ENCODE measurements around the gene EVX2.

Gene EVX2

DNA sequence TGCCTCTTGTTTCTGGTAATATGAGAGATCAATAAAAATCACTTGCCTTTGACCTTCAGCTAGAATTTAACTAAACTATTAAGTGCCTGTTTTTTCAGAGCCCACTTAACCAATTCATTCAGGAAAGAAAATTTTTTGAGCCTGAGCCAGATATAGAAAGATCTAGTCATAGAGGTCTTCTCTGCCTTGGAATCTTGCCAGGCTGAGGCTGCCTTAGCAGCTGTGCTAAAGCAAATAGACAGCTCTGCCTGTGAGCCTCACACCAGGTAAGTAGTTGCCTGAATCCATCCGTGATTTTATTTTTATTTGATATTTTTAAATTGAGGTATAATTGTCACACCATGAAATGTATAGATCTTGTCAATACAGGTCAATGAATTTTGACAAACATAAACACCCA lies 27.4 kb downstream of the EVX2 start:
- TF ChIP-seq, protein P1, sequence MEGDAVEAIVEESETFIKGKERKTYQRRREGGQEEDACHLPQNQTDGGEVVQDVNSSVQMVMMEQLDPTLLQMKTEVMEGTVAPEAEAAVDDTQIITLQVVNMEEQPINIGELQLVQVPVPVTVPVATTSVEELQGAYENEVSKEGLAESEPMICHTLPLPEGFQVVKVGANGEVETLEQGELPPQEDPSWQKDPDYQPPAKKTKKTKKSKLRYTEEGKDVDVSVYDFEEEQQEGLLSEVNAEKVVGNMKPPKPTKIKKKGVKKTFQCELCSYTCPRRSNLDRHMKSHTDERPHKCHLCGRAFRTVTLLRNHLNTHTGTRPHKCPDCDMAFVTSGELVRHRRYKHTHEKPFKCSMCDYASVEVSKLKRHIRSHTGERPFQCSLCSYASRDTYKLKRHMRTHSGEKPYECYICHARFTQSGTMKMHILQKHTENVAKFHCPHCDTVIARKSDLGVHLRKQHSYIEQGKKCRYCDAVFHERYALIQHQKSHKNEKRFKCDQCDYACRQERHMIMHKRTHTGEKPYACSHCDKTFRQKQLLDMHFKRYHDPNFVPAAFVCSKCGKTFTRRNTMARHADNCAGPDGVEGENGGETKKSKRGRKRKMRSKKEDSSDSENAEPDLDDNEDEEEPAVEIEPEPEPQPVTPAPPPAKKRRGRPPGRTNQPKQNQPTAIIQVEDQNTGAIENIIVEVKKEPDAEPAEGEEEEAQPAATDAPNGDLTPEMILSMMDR (IDR thresholded peaks at IDR 0.05; ENCODE audit: extremely low read depth, insufficient read depth, missing control alignments) = no peak
- in situ Hi-C loops (cut with MboI; ENCODE audit: low pct_unique_long_range_greater_than_20kb, low sequenced_read_pairs, unreplicated experiment) = no loop called here
- DNase-seq (ENCODE audit: low spot score) = no peak

DNA sequence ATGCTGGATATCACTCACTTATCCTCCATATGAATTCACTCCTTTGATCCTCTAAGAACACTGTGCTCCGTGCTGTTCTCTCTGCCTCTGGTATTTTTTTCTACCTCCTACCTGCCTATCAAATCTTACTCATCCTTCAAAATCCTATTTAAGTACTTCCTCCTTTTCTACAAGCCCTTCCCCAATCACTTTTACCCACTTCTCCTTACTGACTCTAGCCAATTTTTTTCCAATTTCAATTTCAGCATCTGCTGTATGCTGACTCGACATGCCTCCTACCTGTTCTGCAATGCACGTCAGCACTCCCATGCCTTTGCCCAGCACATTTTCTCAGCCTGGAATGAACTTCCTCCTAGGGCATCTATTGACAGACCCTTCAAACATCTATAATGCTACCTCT lies 44.4 kb downstream of the EVX2 start:
- no peak for DNase-seq (ENCODE audit: low spot score)
- TF ChIP-seq, protein P1 (IDR thresholded peaks at IDR 0.05; ENCODE audit: extremely low read depth, insufficient read depth, missing control alignments) = no peak
- in situ Hi-C loops (cut with MboI; ENCODE audit: low pct_unique_long_range_greater_than_20kb, low sequenced_read_pairs, unreplicated experiment) = no loop called here

DNA sequence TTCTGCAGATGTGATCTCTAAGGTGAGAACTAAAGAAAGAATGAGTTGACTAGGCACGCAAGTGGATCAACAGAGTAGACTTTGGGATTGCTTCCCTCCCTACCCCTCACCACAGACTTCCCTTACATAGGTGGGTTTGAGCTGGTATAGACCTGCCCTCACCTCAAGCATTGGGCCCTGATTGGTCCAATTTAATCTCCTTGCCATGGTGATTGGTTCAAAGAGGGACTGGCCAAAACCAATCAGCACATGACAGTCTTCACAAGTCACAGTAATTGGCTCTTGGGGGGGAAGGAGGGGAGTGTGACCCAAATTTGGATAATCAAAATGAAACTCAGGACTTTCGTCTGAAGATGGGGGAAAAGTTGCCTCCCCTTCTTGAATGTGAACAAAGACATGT lies 45.1 kb downstream of the EVX2 start:
- TF ChIP-seq, protein P1 (IDR thresholded peaks at IDR 0.05; ENCODE audit: extremely low read depth, insufficient read depth, missing control alignments) = no peak
- in situ Hi-C loops (cut with MboI; ENCODE audit: low pct_unique_long_range_greater_than_20kb, low sequenced_read_pairs, unreplicated experiment) = no loop called here
- no peak for DNase-seq (ENCODE audit: low spot score)

DNA sequence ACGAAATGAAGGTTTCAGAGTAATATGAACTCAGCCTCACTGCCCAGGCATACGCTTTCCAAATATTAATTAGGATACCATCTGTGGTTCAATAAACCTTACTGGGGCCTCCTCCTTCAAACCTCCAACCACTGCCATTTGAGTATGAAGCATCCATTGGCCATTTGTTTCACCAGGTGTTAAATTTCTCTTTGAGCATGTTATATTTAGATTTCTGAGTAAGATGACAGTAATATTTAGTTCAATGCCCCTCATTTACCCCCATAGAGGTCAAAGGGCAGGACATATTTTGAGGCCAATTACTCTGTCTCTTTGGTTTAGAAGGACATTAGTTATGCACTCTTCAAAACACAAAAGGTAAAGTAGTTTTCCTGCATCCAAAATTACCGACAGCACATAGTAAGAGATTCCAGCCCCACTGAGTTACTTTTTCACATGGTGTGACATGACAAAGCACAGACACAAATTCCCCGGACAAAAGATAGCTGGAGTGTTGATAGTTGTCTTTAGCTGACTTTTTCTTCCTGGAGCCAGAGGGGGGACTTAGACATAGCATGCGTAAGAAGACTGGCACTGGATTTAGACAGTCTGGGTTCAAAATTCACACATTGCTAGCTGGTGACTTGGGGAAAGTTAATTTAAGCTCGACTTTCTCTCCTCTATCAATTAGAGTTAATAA lies 48.6 kb downstream of the EVX2 start:
- in situ Hi-C loops (cut with MboI; ENCODE audit: low pct_unique_long_range_greater_than_20kb, low sequenced_read_pairs, unreplicated experiment) = no loop called here
- DNase-seq (ENCODE audit: low spot score) = no peak
- TF ChIP-seq, protein P1 (IDR thresholded peaks at IDR 0.05; ENCODE audit: extremely low read depth, insufficient read depth, missing control alignments) = no peak

DNA sequence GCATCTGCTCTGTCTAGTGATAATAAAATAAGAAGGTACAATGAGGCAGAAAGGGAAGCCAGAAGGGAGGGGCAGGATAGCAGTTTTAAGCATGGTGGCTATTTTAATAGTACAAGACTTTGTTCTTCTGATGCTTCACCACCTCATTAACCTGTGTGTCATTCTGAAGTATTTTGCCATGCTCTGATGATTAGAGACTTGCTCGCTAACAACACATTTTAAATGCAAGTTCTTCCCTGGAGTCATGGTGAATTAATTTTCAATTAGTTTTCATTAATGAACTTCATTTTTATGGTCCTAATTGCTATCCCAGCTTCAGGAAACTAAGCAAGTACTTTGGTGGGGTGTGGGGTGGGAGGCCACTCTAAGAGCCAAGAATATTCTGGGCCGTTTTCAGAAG lies 56.0 kb downstream of the EVX2 start:
- no peak for DNase-seq (ENCODE audit: low spot score)
- TF ChIP-seq, protein P1 (IDR thresholded peaks at IDR 0.05; ENCODE audit: extremely low read depth, insufficient read depth, missing control alignments) = no peak
- in situ Hi-C loops (cut with MboI; ENCODE audit: low pct_unique_long_range_greater_than_20kb, low sequenced_read_pairs, unreplicated experiment) = no loop called here

All from GM13977 (cell line).